GM12878 (cell line): Measurements from ENCODE around the gene NCAPH2. TPM values are rescaled to one million over a fixed set of nuclear protein-coding genes. Genes with fewer than 3 reads are reported as not detected.

Experiments
- BHLHE40 ChIP-seq, 2 experiments: fragments of 450-650 bp in 1 of 2; IDR thresholded peaks; 2 replicates each; pipeline ENCODE4 v1.6.1; 2011 to 2017; ENCODE audit warnings: low read depth in 2 of 2, borderline replicate concordance in 1 of 2, improper control_type of control experiment in 1 of 2, low read length in 1 of 2, mild to moderate bottlenecking in 1 of 2
- ESRRA ChIP-seq: IDR thresholded peaks from 2 replicates; pipeline ENCODE4 v1.6.1; 2012; ENCODE audit warnings: mild to moderate bottlenecking, low read length, improper control_type of control experiment
- FOXM1 ChIP-seq: IDR thresholded peaks from 2 replicates; pipeline ENCODE4 v1.6.1; 2012; ENCODE audit warnings: low read depth, mild to moderate bottlenecking, inconsistent platforms, low read length, moderate library complexity
- HDAC6 ChIP-seq: fragments of 200-600 bp; sonication (generic); IDR thresholded peaks from one replicate; pipeline ENCODE4 v1.8.0; 2017; ENCODE audit warnings: antibody characterized with exemption; ENCODE audit not compliant: unreplicated experiment
- IKZF1 ChIP-seq: fragments of 450-650 bp; conservative IDR thresholded peaks from 2 replicates; pipeline ENCODE4 v1.6.1; 2017; ENCODE audit warnings: antibody characterized with exemption, mild to moderate bottlenecking
- IRF4 ChIP-seq: IDR thresholded peaks from 2 replicates; pipeline ENCODE4 v1.6.1; 2011; ENCODE audit warnings: low read depth, low read length
- KAT2A ChIP-seq: conservative IDR thresholded peaks from 2 replicates; pipeline ENCODE4 v1.6.1; 2011; ENCODE audit warnings: low read depth, low read length; ENCODE audit not compliant: control insufficient read depth
- KDM1A ChIP-seq: fragments of 200-600 bp; sonication (generic); IDR thresholded peaks from 2 replicates; pipeline ENCODE4 v1.6.1; 2016; ENCODE audit warnings: borderline replicate concordance
- MTA3 ChIP-seq: IDR thresholded peaks from 2 replicates; pipeline ENCODE4 v1.6.1; 2012; ENCODE audit warnings: low read length, inconsistent platforms, borderline replicate concordance
- MXI1 ChIP-seq: fragments of 150-350 bp; IDR thresholded peaks from 2 replicates; pipeline ENCODE4 v1.6.1; 2011; ENCODE audit warnings: low read depth, mild to moderate bottlenecking, inconsistent platforms, low read length, improper control_type of control experiment
- MYC ChIP-seq: IDR thresholded peaks from 2 replicates; pipeline ENCODE4 v1.6.1; 2011; ENCODE audit warnings: mild to moderate bottlenecking, low read length, moderate library complexity, inconsistent platforms; ENCODE audit not compliant: insufficient read depth, insufficient replicate concordance, insufficient read length, severe bottlenecking
- NR2F1 ChIP-seq: fragments of 450-650 bp; conservative IDR thresholded peaks from 2 replicates; pipeline ENCODE4 v1.6.1; 2017; ENCODE audit warnings: mild to moderate bottlenecking
- POU2F2 ChIP-seq: IDR thresholded peaks from 3 replicates; pipeline ENCODE4 v1.6.1; 2011; ENCODE audit warnings: low read depth, mild to moderate bottlenecking, low read length, borderline replicate concordance
- SMAD5 ChIP-seq: IDR thresholded peaks from 2 replicates; pipeline ENCODE4 v1.6.1; 2016; ENCODE audit warnings: antibody characterized with exemption, low read depth
- SMARCA5 ChIP-seq: fragments of 450-650 bp; IDR thresholded peaks from 2 replicates; pipeline ENCODE4 v1.6.1; 2017; ENCODE audit warnings: mild to moderate bottlenecking
- TAF1 ChIP-seq: IDR thresholded peaks from 2 replicates; pipeline ENCODE4 v1.6.1; 2011; ENCODE audit warnings: mild to moderate bottlenecking, low read depth, low read length, borderline replicate concordance
- ZBTB11 ChIP-seq: fragments of 450-650 bp; formaldehyde crosslinking; IDR thresholded peaks from 2 replicates; pipeline ENCODE4 v1.5.0; 2022; ENCODE audit warnings: mild to moderate bottlenecking, missing genetic modification characterization
- ZNF384 ChIP-seq: IDR thresholded peaks from 2 replicates; pipeline ENCODE4 v1.6.1; 2012; ENCODE audit warnings: low read depth, mild to moderate bottlenecking, low read length, improper control_type of control experiment, borderline replicate concordance
- ZNF592 ChIP-seq: fragments of 450-650 bp; IDR thresholded peaks from 2 replicates; pipeline ENCODE4 v1.6.1; 2017; ENCODE audit warnings: mild to moderate bottlenecking, moderate library complexity
- polyA plus RNA-seq, 11 experiments: library from polyadenylated mRNA; depleted of rRNA in 4 of 11; unstranded in 6 of 11; stranded (reverse) in 5 of 11; fragments of >200 nt; fragmentation: Nextera tagmentation in 4 of 11; fragmentation: Illumina TruSeq in 1 of 11; extraction: Ambion mirVana in 4 of 11; extraction: Trizol in 1 of 11; gene quantifications; 1 replicate in 1 of 11; 2 replicates in 10 of 11; pipeline versions ENCODE4 v1.2.1 to v1.2.3, GENCODE V29; 2011 to 2016; ENCODE audit warnings: inconsistent platforms in 2 of 11, missing spikeins in 2 of 11, low read depth in 1 of 11
- total RNA-seq, 4 experiments: library from RNA; depleted of rRNA in 3 of 4; stranded (reverse); fragments of >200 nt in 3 of 4; fragmentation: Illumina TruSeq in 1 of 4; extraction: Trizol in 1 of 4; gene quantifications; 2 replicates each; pipeline versions ENCODE4 v1.2.1 to v1.2.3, GENCODE V29; 2013 to 2021
- TF ChIP-seq, protein P1 (sequence below): fragments of 450-650 bp; IDR thresholded peaks from 2 replicates; pipeline ENCODE4 v1.6.1; 2016; ENCODE audit warnings: mild to moderate bottlenecking
- TF ChIP-seq, protein P2 (sequence below): IDR thresholded peaks from 2 replicates; pipeline ENCODE4 v1.6.1; 2012; ENCODE audit warnings: low read depth, low read length, improper control_type of control experiment

Gene NCAPH2
- total and polyA plus RNA-seq, 10 of the 15 experiments (the other 5 are each of a cell fraction or from before 2014, with no cell fraction given), result 5.0 to 110 (median 59.9) TPM

DNA sequence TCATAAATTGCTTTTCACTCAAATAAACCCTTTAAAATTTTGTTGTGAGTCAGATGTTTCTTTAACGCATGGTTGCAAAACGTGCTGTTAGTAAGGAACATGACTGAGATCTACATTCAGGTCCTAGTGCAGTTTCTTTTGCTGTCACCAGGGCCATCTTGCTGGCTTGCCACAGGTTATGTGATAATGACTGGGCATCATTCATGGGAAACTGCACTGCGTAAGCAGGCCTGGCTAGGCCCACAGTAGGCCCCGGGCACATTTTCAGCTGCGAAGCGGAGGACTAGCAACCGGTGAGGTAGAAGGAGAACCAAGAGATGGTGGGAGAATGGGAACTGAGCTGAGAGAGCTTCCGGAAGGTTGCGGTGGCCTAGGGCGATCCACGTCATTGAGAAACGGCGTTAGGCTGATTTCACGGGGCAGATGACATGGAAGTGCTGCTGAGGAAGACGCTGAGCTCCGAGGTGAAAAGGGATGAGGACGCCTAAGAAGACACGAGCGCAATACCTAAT lies 34.4 kb downstream of the NCAPH2 start (continued):
- TF ChIP-seq, protein P1, sequence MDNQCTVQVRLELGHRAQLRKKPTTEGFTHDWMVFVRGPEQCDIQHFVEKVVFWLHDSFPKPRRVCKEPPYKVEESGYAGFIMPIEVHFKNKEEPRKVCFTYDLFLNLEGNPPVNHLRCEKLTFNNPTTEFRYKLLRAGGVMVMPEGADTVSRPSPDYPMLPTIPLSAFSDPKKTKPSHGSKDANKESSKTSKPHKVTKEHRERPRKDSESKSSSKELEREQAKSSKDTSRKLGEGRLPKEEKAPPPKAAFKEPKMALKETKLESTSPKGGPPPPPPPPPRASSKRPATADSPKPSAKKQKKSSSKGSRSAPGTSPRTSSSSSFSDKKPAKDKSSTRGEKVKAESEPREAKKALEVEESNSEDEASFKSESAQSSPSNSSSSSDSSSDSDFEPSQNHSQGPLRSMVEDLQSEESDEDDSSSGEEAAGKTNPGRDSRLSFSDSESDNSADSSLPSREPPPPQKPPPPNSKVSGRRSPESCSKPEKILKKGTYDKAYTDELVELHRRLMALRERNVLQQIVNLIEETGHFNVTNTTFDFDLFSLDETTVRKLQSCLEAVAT, result peak; percentile 66
- TF ChIP-seq ESRRA, result no peak
- TF ChIP-seq ZNF384, result no peak
- no peak for TF ChIP-seq SMAD5
- TF ChIP-seq ZBTB11, result no peak
- TF ChIP-seq TAF1, result peak; percentile 73; the same call in 1 of the 2 replicates
- TF ChIP-seq IKZF1, result peak; percentile 89
- TF ChIP-seq MXI1, result no peak
- 0 out of 3 replicates have a peak, but pooled peaks have one; percentile 25 for TF ChIP-seq POU2F2
- peak; percentile 93 to 94 for TF ChIP-seq BHLHE40 (IDR thresholded peaks at IDR 0.05; ENCODE audit: borderline replicate concordance in 1 of 2, low read depth in 2 of 2, low read length in 1 of 2)
- no peak for TF ChIP-seq KDM1A
- peak; percentile 75; the same call in 1 of the 2 replicates for TF ChIP-seq MTA3
- peak; percentile 66 for TF ChIP-seq IRF4
- peak; percentile 82 for TF ChIP-seq HDAC6
- no peak for TF ChIP-seq FOXM1
- peak; percentile 55; the same call in 1 of the 2 replicates for TF ChIP-seq NR2F1
- TF ChIP-seq KAT2A, result no peak
- TF ChIP-seq SMARCA5, result 0 out of 2 replicates have a peak, but pooled peaks have one; percentile 22
- peak; percentile 95 for TF ChIP-seq ZNF592
- TF ChIP-seq, protein P2, sequence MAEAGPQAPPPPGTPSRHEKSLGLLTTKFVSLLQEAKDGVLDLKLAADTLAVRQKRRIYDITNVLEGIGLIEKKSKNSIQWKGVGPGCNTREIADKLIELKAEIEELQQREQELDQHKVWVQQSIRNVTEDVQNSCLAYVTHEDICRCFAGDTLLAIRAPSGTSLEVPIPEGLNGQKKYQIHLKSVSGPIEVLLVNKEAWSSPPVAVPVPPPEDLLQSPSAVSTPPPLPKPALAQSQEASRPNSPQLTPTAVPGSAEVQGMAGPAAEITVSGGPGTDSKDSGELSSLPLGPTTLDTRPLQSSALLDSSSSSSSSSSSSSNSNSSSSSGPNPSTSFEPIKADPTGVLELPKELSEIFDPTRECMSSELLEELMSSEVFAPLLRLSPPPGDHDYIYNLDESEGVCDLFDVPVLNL, result no peak
- no peak for TF ChIP-seq MYC
